ENCODE results near the gene SPDYE17. TPM values are rescaled to one million over a fixed set of nuclear protein-coding genes. Genes with fewer than 3 reads are reported as not detected.
"Not testable (repeated sequence)": the region's sequence is repeated elsewhere in the genome, so short reads cannot be mapped to it uniquely, and the experiment has no call there.

The SPDYE17 gene
- polyA plus RNA-seq, 3 donors from 2014 or later = not detected

GRCh38 chr7:76990202-76990601 is 42.0 kb downstream of the SPDYE17 start:
- H3K27ac Mint-ChIP-seq; DNase-seq; H3K4me3 Mint-ChIP-seq; H3K4me1 Mint-ChIP-seq; H3K9me3 Mint-ChIP-seq; H3K27me3 Mint-ChIP-seq (ENCODE audit: low read depth in 3 of 3); H3K36me3 Mint-ChIP-seq: not testable (repeated sequence)

GRCh38 chr7:76985924-76986717 is 46.0 kb downstream of the SPDYE17 start:
- not testable (repeated sequence) for H3K4me1 Mint-ChIP-seq; DNase-seq; H3K4me3 Mint-ChIP-seq; H3K9me3 Mint-ChIP-seq; H3K27ac Mint-ChIP-seq; H3K27me3 Mint-ChIP-seq (ENCODE audit: low read depth in 3 of 3); H3K36me3 Mint-ChIP-seq

DNA sequence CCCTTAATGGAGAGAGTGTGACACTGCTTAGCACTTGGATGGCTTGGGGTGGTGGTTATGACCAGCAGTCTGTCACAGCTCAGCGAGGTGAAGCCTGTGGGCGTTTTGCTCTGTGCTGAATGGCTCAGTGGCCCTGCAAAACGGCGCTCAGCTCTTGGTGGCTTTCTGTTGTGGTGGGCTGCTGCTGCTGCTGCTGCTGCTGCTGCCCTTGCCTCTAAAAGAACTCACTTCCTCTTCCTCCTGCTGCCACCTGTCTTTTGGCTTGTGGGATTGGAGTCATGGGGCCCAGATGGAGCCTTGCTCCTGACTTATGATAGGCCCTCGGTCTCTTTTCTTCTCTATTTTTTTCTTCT is 47.4 kb downstream of the SPDYE17 start:
- not testable (repeated sequence) for H3K4me1 Mint-ChIP-seq; H3K4me3 Mint-ChIP-seq; H3K36me3 Mint-ChIP-seq; H3K27me3 Mint-ChIP-seq (ENCODE audit: low read depth in 3 of 3); H3K9me3 Mint-ChIP-seq; H3K27ac Mint-ChIP-seq; DNase-seq

- DNase-seq; H3K27me3 Mint-ChIP-seq (ENCODE audit: low read depth in 3 of 3); H3K27ac Mint-ChIP-seq; H3K4me3 Mint-ChIP-seq; H3K9me3 Mint-ChIP-seq; H3K36me3 Mint-ChIP-seq; H3K4me1 Mint-ChIP-seq: not testable (repeated sequence)
Observed at GRCh38 chr7:76983937-76984783, 48.0 kb downstream of the SPDYE17 start.

DNA sequence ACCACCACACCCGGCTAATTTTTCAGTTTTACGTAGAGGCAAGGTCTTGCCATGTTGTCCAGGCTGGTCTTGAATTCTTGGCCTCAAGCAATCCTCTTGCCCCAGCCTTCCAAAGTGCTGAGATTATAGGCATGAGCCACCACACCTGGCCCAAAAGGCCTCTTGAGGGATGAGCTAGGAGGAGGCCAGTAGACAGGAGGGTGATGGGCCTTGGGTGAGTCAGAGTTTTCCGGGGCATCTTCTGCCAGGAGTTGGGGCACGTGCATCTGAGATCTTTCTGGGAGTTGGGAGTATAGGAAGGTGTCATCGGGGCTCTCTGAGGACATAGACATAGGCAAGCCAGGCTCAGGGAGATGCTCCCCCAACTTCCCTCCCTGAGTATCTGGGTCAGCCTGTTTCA is 48.8 kb downstream of the SPDYE17 start:
- H3K27ac Mint-ChIP-seq; H3K27me3 Mint-ChIP-seq (ENCODE audit: low read depth in 3 of 3); H3K36me3 Mint-ChIP-seq; H3K4me3 Mint-ChIP-seq; DNase-seq; H3K4me1 Mint-ChIP-seq; H3K9me3 Mint-ChIP-seq: not testable (repeated sequence)

DNA sequence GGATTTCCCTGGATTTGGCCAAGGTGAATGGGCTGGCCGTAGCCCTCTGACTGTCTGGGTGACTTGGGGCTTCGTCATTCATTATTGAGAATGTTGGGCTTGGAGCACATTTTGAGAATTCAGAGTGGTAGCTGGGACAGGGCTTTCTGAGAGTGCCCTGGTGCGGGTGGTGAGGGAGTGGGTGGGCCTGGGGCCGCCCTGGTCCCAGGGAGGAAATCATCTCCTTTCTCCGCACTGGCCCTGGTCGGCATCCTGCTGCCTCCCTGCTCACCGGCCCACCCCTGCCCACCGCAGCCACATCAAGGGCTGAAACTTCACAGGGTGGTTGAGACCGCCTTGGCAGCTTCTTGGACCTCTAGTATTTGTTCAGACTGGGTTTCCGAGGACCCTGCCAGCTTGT is 49.7 kb downstream of the SPDYE17 start:
- H3K27me3 Mint-ChIP-seq (ENCODE audit: low read depth in 3 of 3); H3K4me1 Mint-ChIP-seq; H3K9me3 Mint-ChIP-seq; H3K27ac Mint-ChIP-seq; H3K36me3 Mint-ChIP-seq; H3K4me3 Mint-ChIP-seq; DNase-seq: not testable (repeated sequence)

- not testable (repeated sequence) for H3K9me3 Mint-ChIP-seq; H3K4me3 Mint-ChIP-seq; H3K4me1 Mint-ChIP-seq; DNase-seq; H3K36me3 Mint-ChIP-seq; H3K27ac Mint-ChIP-seq; H3K27me3 Mint-ChIP-seq (ENCODE audit: low read depth in 3 of 3)
Observed at GRCh38 chr7:76981187-76981970, 50.8 kb downstream of the SPDYE17 start.

- not testable (repeated sequence) for H3K9me3 Mint-ChIP-seq; DNase-seq; H3K4me1 Mint-ChIP-seq; H3K36me3 Mint-ChIP-seq; H3K27ac Mint-ChIP-seq; H3K4me3 Mint-ChIP-seq; H3K27me3 Mint-ChIP-seq (ENCODE audit: low read depth in 3 of 3)
Observed at GRCh38 chr7:76980576-76980975, 51.6 kb downstream of the SPDYE17 start.

DNA sequence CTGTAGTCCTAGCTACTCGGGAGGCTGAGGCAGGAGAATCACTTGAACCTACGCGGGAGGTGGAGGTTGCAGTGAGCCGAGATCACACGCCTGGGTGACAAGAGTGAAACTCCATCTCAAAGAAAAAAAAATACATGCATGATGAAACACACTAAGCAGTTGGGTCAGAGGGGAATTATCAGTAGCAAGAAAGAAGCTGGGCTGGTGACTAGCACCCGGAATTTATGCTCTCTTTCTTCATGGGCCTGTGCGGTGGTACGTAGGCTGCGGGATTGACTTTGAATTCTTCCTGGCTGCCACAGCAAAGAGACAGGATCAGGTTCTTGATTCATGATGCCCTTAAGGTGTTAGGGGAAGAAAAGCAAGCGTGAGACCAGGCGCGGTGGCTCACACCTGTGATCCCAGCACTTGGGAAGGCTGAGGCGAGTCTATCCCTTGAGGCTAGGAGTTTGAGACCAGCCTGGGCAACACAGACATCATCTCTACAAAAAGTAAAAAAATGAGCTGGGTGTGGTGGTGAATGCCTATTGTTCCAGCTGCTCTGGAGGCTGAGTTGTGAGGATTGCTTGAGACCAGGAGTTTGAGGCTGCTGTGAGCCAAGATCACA is 54.3 kb downstream of the SPDYE17 start:
- DNase-seq; H3K9me3 Mint-ChIP-seq; H3K36me3 Mint-ChIP-seq; H3K4me1 Mint-ChIP-seq; H3K4me3 Mint-ChIP-seq; H3K27ac Mint-ChIP-seq; H3K27me3 Mint-ChIP-seq (ENCODE audit: low read depth in 3 of 3): not testable (repeated sequence)

DNA sequence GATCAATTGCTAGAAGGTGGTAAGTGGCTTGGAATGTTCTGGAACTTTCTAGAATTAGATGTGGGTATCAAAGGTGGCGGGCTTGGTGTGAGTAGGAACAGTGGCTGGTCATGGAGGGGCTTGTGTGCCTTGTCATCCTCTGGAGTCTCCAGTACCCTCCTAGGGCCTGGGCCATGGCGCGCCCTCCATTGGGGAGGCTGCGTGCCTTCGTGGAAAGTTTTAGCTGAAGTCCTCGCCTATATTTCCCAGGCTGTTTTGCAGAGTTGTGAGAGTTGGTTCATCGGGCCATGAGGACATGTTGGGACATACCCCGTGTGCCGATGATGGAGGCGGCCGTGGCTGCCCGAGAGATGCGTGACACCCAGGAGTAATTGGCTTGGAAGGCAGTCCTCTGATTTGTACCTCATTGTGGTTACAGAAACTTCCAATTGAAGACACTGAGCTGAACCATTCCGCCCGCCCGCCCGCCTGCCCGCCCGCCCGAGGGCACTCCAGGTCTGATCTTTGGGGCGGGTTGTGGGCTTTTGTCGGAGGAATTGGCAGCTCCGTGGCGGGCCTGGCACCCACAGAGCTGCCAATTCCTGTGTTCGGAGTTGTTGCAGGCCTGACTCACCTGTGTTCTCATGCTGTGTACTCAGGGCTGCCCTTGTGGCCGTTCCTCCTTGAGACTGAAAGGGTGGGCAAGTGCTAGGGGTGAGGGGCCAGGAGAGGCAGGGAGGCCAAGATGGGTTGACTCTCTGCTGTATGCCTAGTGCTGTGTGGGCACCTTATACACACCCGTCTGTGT is 57.2 kb downstream of the SPDYE17 start:
- H3K36me3 Mint-ChIP-seq; DNase-seq; H3K4me1 Mint-ChIP-seq; H3K4me3 Mint-ChIP-seq; H3K27me3 Mint-ChIP-seq (ENCODE audit: low read depth in 3 of 3); H3K9me3 Mint-ChIP-seq; H3K27ac Mint-ChIP-seq: not testable (repeated sequence)

GRCh38 chr7:76974336-76974735 is 57.8 kb downstream of the SPDYE17 start:
- H3K9me3 Mint-ChIP-seq; H3K27me3 Mint-ChIP-seq (ENCODE audit: low read depth in 3 of 3); DNase-seq; H3K4me1 Mint-ChIP-seq; H3K4me3 Mint-ChIP-seq; H3K36me3 Mint-ChIP-seq; H3K27ac Mint-ChIP-seq: not testable (repeated sequence)

GRCh38 chr7:76972391-76972790 is 59.8 kb downstream of the SPDYE17 start:
- not testable (repeated sequence) for H3K9me3 Mint-ChIP-seq; H3K4me1 Mint-ChIP-seq; H3K36me3 Mint-ChIP-seq; H3K4me3 Mint-ChIP-seq; DNase-seq; H3K27me3 Mint-ChIP-seq (ENCODE audit: low read depth in 3 of 3); H3K27ac Mint-ChIP-seq
